WTC11 (cell line): ENCODE measurements around the gene EEF2. TPM values are rescaled to one million over a fixed set of nuclear protein-coding genes. Genes with fewer than 3 reads are reported as not detected.

Experiments used
- ATAC-seq: fragments of 200-7000 bp; cut with Tn5 transposase; 2 replicates; pipeline ENCODE4 v1.10.0; 2021; ENCODE audit warnings: mild to moderate bottlenecking, moderate library complexity
- CTCF ChIA-PET: fragments of 300-600 bp; sonication (Branson Sonifier 250); formaldehyde crosslinking; loops from one replicate; lab custom pipeline; 2021; ENCODE audit warnings: antibody characterized with exemption; lab: Charles Lee
- POLR2A ChIA-PET: fragments of 350-600 bp; sonication (Branson Sonifier 250); formaldehyde crosslinking; loops from one replicate; lab custom pipeline; 2021; ENCODE audit warnings: antibody characterized with exemption; lab: Charles Lee
- DNase-seq: peaks from one replicate; pipeline ENCODE4 v3.0.0; 2021; ENCODE audit warnings: low spot score
- H3K27ac Mint-ChIP-seq: 2 replicates; pipeline ENCODE4 v1.8.0; 2021; ENCODE audit warnings: mixed read lengths
- H3K27me3 Mint-ChIP-seq: 2 replicates; pipeline ENCODE4 v1.8.0; 2021; ENCODE audit warnings: low read depth, mild to moderate bottlenecking, moderate library complexity, mixed read lengths
- H3K36me3 Mint-ChIP-seq: 2 replicates; pipeline ENCODE4 v1.8.0; 2021; ENCODE audit warnings: mixed read lengths
- H3K4me1 Mint-ChIP-seq: 2 replicates; pipeline ENCODE4 v1.8.0; 2022; ENCODE audit warnings: mixed read lengths
- H3K4me3 Mint-ChIP-seq: 2 replicates; pipeline ENCODE4 v1.8.0; 2021; ENCODE audit warnings: mild to moderate bottlenecking, moderate library complexity, mixed read lengths
- H3K9me3 Mint-ChIP-seq: 2 replicates; pipeline ENCODE4 v1.8.0; 2021; ENCODE audit warnings: mixed read lengths
- ATF3 ChIP-seq: sonication (generic); formaldehyde crosslinking; conservative IDR thresholded peaks from 2 replicates; pipeline ENCODE4 v1.8.1; 2022; ENCODE audit warnings: mild to moderate bottlenecking, missing genetic modification reagents
- CBFB ChIP-seq: sonication (generic); formaldehyde crosslinking; IDR thresholded peaks from 2 replicates; pipeline ENCODE4 v1.8.1; 2022; ENCODE audit warnings: mild to moderate bottlenecking, low read depth, missing genetic modification reagents
- GTF2I ChIP-seq: fragments of 250-450 bp; sonication (Bioruptor Pico); conservative IDR thresholded peaks from 2 replicates; pipeline ENCODE4 v1.4.0; 2021; ENCODE audit warnings: mild to moderate bottlenecking
- MXD4 ChIP-seq: fragments of 250-450 bp; sonication (Bioruptor Pico); IDR thresholded peaks from 2 replicates; pipeline ENCODE4 v1.8.0; 2021; ENCODE audit warnings: mild to moderate bottlenecking, moderate library complexity, borderline replicate concordance
- PRDM15 ChIP-seq: sonication (generic); formaldehyde crosslinking; IDR thresholded peaks from 2 replicates; pipeline ENCODE4 v1.8.0; 2022; ENCODE audit warnings: missing genetic modification reagents
- RELA ChIP-seq: sonication (generic); formaldehyde crosslinking; IDR thresholded peaks from 2 replicates; pipeline ENCODE4 v1.8.1; 2022; ENCODE audit warnings: missing genetic modification reagents, mild to moderate bottlenecking, borderline replicate concordance
- SMAD4 ChIP-seq: sonication (generic); formaldehyde crosslinking; IDR thresholded peaks from 2 replicates; pipeline ENCODE4 v1.8.0; 2022; ENCODE audit warnings: mild to moderate bottlenecking, missing genetic modification reagents
- TP53 ChIP-seq: sonication (generic); formaldehyde crosslinking; IDR thresholded peaks from 2 replicates; pipeline ENCODE4 v1.8.1; 2023; ENCODE audit warnings: mild to moderate bottlenecking, missing genetic modification reagents
- ZBTB21 ChIP-seq: sonication (generic); formaldehyde crosslinking; IDR thresholded peaks from 2 replicates; pipeline ENCODE4 v1.8.1; 2023; ENCODE audit warnings: mild to moderate bottlenecking, missing genetic modification reagents, borderline replicate concordance
- ZMAT4 ChIP-seq: fragments of 250-450 bp; sonication (Bioruptor Pico); IDR thresholded peaks from 2 replicates; pipeline ENCODE4 v1.9.0; 2021; ENCODE audit warnings: mild to moderate bottlenecking
- total RNA-seq: library from RNA; stranded (reverse); gene quantifications from 3 replicates; pipeline ENCODE4 v1.2.3, GENCODE V29; 2021
- TF ChIP-seq, protein P1 (sequence below): fragments of 200-600 bp; IDR thresholded peaks from 2 replicates; pipeline ENCODE4 v1.8.0; 2022; ENCODE audit warnings: antibody characterized with exemption
- TF ChIP-seq, protein P2 (sequence below): sonication (generic); formaldehyde crosslinking; IDR thresholded peaks from 2 replicates; pipeline ENCODE4 v1.8.0; 2022; ENCODE audit warnings: mild to moderate bottlenecking, missing genetic modification reagents
- TF ChIP-seq, protein P3 (sequence below): sonication (generic); formaldehyde crosslinking; IDR thresholded peaks from 2 replicates; pipeline ENCODE4 v1.8.1; 2022; ENCODE audit warnings: low read depth, mild to moderate bottlenecking, moderate library complexity, missing genetic modification reagents, borderline replicate concordance

Gene EEF2
- total RNA-seq, 1 experiment from 2014 or later = 3,572 TPM

- TF ChIP-seq PRDM15 (CRISPR knock-in tag) (no peak), TP53 (no peak), MXD4 (CRISPR knock-in tag) (no peak), ZBTB21 (CRISPR knock-in tag) (no peak)
Observed at GRCh38 chr19:3966051-3967017, 18.9 kb downstream of the EEF2 start (continued).

GRCh38 chr19:3964256-3965194 is 20.7 kb downstream of the EEF2 start:
- DNase-seq = no peak
- ChIA-PET POLR2A (interaction anchor here (1.1 kb wide), 1 partner anchor 11 kb away, joined by 3 read pairs; no protein-coding TSS in a partner anchor), CTCF (interaction anchor here (2.1 kb wide), 1 partner anchor 23 kb away, joined by 8 read pairs; no protein-coding TSS in a partner anchor)
- Mint-ChIP-seq H3K9me3 (no peaks in the 10 kb centered on the region), H3K27me3 (no peaks in the 10 kb centered on the region; the same call in 1 of the 2 replicates), H3K4me1 (peaks cover 14% of the 10 kb centered on the region), H3K4me3 (no peak overlapping the region), H3K36me3 (peaks cover 42% of the 10 kb centered on the region), H3K27ac (peak overlapping the region; percentile 68; the same call in 1 of the 2 replicates)
- no peak for ATAC-seq
- TF ChIP-seq, protein P1, sequence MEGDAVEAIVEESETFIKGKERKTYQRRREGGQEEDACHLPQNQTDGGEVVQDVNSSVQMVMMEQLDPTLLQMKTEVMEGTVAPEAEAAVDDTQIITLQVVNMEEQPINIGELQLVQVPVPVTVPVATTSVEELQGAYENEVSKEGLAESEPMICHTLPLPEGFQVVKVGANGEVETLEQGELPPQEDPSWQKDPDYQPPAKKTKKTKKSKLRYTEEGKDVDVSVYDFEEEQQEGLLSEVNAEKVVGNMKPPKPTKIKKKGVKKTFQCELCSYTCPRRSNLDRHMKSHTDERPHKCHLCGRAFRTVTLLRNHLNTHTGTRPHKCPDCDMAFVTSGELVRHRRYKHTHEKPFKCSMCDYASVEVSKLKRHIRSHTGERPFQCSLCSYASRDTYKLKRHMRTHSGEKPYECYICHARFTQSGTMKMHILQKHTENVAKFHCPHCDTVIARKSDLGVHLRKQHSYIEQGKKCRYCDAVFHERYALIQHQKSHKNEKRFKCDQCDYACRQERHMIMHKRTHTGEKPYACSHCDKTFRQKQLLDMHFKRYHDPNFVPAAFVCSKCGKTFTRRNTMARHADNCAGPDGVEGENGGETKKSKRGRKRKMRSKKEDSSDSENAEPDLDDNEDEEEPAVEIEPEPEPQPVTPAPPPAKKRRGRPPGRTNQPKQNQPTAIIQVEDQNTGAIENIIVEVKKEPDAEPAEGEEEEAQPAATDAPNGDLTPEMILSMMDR = no peak
- TF ChIP-seq, protein P2, sequence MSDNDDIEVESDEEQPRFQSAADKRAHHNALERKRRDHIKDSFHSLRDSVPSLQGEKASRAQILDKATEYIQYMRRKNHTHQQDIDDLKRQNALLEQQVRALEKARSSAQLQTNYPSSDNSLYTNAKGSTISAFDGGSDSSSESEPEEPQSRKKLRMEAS (CRISPR knock-in tag) = no peak

DNA sequence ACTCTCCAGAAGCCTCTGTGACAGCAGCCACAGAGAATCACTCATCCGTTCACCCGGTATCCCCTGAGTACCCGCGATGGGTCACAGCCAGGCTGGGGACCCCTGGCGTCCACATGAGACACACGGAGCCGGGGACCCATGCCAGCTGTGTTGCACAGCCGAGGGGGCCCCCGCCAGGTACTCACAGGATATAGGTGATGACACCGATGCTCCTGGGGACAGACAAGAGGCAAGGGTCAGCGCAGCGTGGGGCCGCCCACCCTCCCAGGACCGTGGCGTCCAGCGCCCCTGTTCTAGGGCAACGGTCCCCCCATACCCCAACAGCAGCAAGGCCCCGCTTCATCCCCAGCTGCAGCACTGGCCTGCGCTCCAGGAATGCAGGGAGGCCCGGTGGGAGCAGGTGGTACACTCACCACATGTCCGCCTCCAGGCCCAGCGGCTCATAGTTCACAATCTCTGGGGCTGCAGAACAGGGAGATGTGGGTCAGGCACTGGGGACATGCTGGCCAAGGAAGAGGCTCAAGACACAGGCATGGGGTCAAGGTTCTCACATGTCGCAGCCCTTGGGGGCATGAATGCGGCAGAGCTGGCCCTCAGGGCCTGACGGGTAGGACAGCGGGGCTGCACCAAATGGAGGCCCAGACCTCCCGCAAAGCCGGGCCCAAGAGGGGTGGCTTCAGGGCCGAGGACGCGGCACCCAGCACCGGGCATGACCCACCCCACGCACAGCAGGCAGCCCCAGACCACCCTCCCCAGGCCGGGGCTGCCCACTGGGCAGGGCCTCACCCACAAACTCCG is 21.6 kb downstream of the EEF2 start:
- no peak overlapping the region for H3K4me3 Mint-ChIP-seq
- peaks cover 39% of the 10 kb centered on the region for H3K36me3 Mint-ChIP-seq
- H3K9me3 Mint-ChIP-seq = no peaks in the 10 kb centered on the region
- DNase-seq = no peak
- H3K4me1 Mint-ChIP-seq = peaks cover 5% of the 10 kb centered on the region
- no peak for ATAC-seq
- CTCF ChIA-PET = interaction anchor here (2.1 kb wide), 1 partner anchor 24 kb away, joined by 8 read pairs; no protein-coding TSS in a partner anchor
- no peak overlapping the region for H3K27ac Mint-ChIP-seq
- POLR2A ChIA-PET = interaction anchor here (1.1 kb wide), 1 partner anchor 10 kb away, joined by 3 read pairs; no protein-coding TSS in a partner anchor
- H3K27me3 Mint-ChIP-seq = no peaks in the 10 kb centered on the region
- no peak for TF ChIP-seq PRDM15 (CRISPR knock-in tag)
- TF ChIP-seq CBFB (CRISPR knock-in tag) = no peak
- TF ChIP-seq, protein P3, sequence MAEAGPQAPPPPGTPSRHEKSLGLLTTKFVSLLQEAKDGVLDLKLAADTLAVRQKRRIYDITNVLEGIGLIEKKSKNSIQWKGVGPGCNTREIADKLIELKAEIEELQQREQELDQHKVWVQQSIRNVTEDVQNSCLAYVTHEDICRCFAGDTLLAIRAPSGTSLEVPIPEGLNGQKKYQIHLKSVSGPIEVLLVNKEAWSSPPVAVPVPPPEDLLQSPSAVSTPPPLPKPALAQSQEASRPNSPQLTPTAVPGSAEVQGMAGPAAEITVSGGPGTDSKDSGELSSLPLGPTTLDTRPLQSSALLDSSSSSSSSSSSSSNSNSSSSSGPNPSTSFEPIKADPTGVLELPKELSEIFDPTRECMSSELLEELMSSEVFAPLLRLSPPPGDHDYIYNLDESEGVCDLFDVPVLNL (CRISPR knock-in tag) = no peak
- TF ChIP-seq SMAD4 (CRISPR knock-in tag) = no peak
- no peak for TF ChIP-seq GTF2I (CRISPR knock-in tag)
- TF ChIP-seq ATF3 = no peak
- TF ChIP-seq ZMAT4 (CRISPR knock-in tag) = no peak
- no peak for TF ChIP-seq RELA (CRISPR knock-in tag)
